GM12873 (cell line): ENCODE measurements around the gene LST1.

Source experiments
- TF ChIP-seq, protein P1 (sequence below): IDR thresholded peaks from 2 replicates; pipeline ENCODE4 v1.5.1; 2012; ENCODE audit warnings: low read depth, mild to moderate bottlenecking, moderate library complexity, low read length, control low read depth; ENCODE audit not compliant: insufficient read depth; ENCODE audit errors: missing control alignments

Gene LST1

DNA sequence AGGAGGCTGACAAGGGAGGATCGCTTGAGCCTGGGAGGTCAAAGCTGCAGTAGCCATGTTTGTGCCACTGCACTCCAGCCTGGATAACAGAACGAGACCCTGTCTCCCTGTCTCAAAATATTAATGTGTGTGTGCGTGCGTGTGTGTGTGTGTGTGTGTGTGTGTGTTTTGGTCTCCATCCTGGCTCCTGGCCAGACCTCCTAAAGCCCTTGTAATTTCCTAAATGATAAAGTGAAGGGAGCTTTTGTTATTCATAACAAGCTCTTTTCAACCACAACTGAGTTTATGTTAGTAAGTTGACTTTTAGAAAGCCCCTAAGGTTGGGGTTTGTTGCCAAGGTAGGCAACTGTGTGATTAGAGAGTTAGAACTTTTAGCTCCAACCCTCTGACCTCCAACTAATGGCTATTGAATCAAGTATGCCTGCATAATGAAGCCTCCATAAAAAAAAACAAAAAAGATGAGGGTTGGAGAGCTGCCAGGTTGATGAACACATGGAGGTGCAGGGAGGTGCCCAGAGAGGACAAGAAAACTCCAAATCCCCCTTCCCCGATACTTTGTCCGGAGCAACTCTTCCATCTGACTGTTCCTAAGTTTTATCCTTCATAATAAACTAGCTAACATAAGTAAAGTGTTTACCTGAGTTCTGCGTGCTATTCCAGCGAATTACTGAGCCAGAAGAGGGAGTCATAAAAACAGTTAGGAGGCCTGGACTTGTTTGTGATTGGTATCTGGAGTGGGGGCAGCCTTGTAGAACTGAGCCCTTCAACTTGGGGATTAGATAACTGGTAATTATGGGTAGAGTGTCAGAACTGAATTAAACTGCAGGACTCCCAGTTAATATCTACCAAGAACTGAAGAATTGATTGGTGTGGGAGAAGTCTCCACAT lies 23.7 kb downstream of the LST1 start:
- TF ChIP-seq, protein P1, sequence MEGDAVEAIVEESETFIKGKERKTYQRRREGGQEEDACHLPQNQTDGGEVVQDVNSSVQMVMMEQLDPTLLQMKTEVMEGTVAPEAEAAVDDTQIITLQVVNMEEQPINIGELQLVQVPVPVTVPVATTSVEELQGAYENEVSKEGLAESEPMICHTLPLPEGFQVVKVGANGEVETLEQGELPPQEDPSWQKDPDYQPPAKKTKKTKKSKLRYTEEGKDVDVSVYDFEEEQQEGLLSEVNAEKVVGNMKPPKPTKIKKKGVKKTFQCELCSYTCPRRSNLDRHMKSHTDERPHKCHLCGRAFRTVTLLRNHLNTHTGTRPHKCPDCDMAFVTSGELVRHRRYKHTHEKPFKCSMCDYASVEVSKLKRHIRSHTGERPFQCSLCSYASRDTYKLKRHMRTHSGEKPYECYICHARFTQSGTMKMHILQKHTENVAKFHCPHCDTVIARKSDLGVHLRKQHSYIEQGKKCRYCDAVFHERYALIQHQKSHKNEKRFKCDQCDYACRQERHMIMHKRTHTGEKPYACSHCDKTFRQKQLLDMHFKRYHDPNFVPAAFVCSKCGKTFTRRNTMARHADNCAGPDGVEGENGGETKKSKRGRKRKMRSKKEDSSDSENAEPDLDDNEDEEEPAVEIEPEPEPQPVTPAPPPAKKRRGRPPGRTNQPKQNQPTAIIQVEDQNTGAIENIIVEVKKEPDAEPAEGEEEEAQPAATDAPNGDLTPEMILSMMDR: no peak

DNA sequence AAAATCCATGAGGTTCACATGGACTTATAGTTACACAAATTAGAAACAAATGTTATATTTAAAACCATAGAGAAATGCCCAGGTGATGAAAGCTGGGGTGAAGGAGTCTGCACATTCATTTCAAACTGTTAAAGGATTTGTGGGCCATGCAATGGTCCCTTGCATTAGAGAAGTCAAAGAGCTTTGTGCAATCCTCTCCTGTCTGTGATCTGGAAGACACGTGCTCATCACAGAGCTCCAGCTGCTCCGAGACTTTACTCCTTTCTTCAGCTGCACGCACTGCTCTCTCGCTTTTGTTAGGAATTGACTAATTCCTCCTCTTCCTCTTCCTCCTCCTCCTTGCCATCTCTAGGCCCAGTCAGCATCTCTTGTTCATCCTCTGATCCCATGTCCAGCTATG lies 24.9 kb downstream of the LST1 start:
- TF ChIP-seq, protein P1: no peak

DNA sequence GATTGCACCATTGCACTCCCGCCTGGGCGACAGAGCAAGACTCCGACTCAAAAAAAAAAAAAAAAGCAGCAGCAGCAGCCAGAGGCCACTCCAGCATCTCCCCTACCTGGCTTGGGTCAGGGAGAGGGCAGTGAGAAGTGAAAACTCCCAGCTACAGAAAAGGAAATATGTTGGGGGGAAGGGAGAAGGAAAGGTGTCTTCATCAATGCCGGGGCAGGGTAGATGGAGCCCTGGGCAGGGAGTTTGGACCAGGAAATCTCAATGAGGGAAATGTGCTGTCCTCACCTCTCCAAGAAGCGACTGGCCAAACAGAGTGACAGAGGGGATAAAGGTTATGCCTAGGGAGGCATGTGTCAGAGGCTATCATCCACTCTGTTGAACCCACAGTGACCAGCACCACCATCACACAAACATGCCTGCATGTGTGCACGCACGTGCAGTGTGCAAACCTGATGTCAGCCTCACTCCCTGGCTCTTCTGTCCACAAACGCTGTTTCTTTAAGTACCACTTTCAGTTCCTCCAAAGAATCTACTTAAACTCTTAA lies 28.1 kb downstream of the LST1 start:
- TF ChIP-seq, protein P1: no peak

DNA sequence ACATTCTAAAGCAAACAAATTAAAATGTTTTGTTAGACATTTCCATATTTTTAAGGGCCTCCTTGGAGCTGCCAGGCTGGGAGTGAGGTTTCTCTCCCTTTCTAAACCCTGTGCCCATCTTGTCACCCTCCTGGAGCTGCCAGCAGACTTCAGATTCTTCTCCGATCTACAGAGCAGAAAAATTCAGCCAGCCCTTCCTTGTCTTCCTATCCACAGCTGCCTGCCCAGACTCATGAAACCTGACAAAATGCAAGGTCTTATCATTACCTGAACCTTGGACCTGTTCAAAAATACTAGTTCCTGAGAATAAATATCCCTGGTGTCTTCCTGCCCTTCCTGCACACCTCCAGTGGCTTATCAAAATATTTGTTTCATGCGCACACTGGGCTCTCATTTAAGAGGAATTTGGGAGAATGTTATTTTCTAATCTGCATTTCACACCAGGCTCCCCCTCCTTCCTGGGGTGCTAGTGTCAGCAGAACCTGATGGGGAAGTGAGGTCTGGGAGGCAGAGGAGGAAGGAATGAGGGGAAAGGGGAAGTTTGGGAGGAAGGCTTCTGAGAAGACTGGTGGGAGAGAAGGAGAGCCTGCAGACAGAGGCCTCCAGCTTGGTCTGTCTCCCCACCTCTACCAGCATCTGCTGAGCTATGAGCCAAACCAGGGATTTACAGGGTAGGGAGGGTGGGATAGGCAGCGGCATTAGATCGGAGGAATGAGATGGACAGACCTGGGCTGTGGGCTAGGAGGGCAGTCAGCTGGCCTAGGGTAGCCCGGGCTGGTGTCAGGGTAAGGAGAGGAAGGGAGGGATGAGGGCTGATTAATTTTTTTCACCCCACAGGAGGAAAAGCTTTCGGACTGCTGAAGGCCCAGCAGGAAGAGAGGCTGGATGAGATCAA lies 28.9 kb downstream of the LST1 start, which contains the start of gene AIF1:
TSS of gene AIF1 (plus strand) at position 551 of the 895 bp plus-strand sequence. CDS start at position 647, 96 bp downstream.
- TF ChIP-seq, protein P1: no peak

DNA sequence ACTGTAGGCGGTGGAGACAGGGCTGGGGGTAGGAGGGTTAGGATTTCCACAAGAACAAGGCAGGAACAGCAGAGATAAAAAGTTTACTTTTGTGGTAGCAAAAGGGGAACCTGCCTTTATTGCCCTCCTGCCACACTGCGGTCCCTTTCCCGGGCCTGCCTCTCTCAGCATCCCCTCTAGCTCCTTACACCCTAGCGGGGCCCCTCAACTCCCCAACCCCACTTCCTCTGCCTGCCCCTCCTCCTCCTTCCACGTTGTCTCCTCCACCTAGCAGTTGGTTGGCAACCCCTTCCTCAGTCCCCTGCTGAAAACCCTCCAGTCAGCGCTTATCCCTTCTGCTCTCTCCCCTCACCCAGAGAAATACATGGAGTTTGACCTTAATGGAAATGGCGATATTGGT lies 29.7 kb downstream of the LST1 start:
- TF ChIP-seq, protein P1: no peak

DNA sequence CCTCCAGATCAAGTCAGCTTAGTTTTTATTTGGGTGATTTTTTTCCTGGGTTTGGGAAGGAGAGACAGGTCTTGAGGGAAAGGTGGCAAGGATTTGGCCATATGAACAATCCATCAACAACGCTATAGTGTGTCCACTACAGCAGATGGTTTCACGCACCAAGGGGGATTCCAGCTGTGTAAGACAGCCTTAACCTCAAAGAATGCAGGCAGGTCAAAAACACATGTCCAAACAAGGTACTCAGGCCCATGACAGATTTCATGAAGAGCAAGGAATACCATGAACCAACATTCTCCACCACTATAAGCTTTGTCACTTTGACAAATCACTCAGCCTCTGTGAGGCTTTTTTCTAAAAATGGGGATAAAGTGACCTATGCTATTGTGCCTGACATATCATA lies 30.9 kb downstream of the LST1 start:
- TF ChIP-seq, protein P1: no peak
